IMR-90 (cell line): ENCODE data around the gene TMOD2. TPM values are rescaled to one million over a fixed set of nuclear protein-coding genes. Genes with fewer than 3 reads are reported as not detected.

Experiments used
- ATAC-seq: fragments of 200-7000 bp; cut with Tn5 transposase; 2 replicates; pipeline ENCODE4 v1.9.1; 2020; ENCODE audit warnings: low read depth, mild to moderate bottlenecking, moderate library complexity
- BruUV-seq: library from RNA; stranded (reverse); fragments of 400-500 nt; replicated peaks from 2 replicates; lab custom pipeline; 2021; lab: Mats Ljungman, UMichigan
- CTCF ChIA-PET: fragments of 300-600 bp; formaldehyde crosslinking; extraction: SDS; loops from one replicate; lab custom pipeline; 2021; ENCODE audit warnings: antibody characterized with exemption; lab: Yijun Ruan, JAX
- POLR2A ChIA-PET: fragments of 300-600 bp; sonication (Branson Sonifier 250); formaldehyde crosslinking; loops from one replicate; lab custom pipeline; 2022; ENCODE audit warnings: antibody characterized with exemption; ENCODE audit not compliant: unreplicated experiment; lab: Charles Lee
- DNase-seq: peaks from one replicate; pipeline ENCODE4 v3.0.0; 2013
- H2AFZ ChIP-seq: replicated peaks from 2 replicates; pipeline ENCODE3; 2013; ENCODE audit warnings: low read length, mild to moderate bottlenecking; ENCODE audit not compliant: poor library complexity
- H2AK5ac ChIP-seq: 2 replicates; pipeline ENCODE4 v1.6.1; 2013; ENCODE audit warnings: low read depth, low read length, inconsistent platforms
- H2AK9ac ChIP-seq: replicated peaks from 2 replicates; pipeline ENCODE3; 2013; ENCODE audit warnings: mild to moderate bottlenecking, low read depth, low read length, moderate library complexity; ENCODE audit not compliant: poor library complexity
- H2BK120ac ChIP-seq: 2 replicates; pipeline ENCODE4 v1.6.1; 2013; ENCODE audit warnings: low read depth, low read length, inconsistent platforms
- H2BK15ac ChIP-seq: 3 replicates; pipeline ENCODE4 v1.6.1; 2013; ENCODE audit warnings: low read depth, low read length, inconsistent platforms
- H2BK20ac ChIP-seq: 2 replicates; pipeline ENCODE4 v1.6.1; 2013; ENCODE audit warnings: low read depth, mild to moderate bottlenecking, inconsistent platforms, low read length, moderate library complexity
- H2BK5ac ChIP-seq: 2 replicates; pipeline ENCODE4 v1.6.1; 2013; ENCODE audit warnings: mild to moderate bottlenecking, low read depth, low read length, inconsistent platforms; ENCODE audit not compliant: poor library complexity, severe bottlenecking
- H3K14ac ChIP-seq: replicated peaks from 2 replicates; pipeline ENCODE4 v1.6.1; 2013; ENCODE audit warnings: low read depth, low read length, inconsistent platforms
- H3K18ac ChIP-seq: 2 replicates; pipeline ENCODE4 v1.6.1; 2013; ENCODE audit warnings: low read depth, low read length, control low read depth
- H3K23ac ChIP-seq: 2 replicates; pipeline ENCODE4 v1.6.1; 2013; ENCODE audit warnings: low read depth, low read length, inconsistent platforms
- H3K27ac ChIP-seq: 2 replicates; pipeline ENCODE4 v1.5.1; 2013; ENCODE audit warnings: mild to moderate bottlenecking, control low read depth, low read length; ENCODE audit not compliant: insufficient read depth
- H3K27me3 ChIP-seq: 2 replicates; pipeline ENCODE4 v1.6.1; 2013; ENCODE audit warnings: low read length; ENCODE audit not compliant: control insufficient read depth, insufficient read depth
- H3K36me3 ChIP-seq: 2 replicates; pipeline ENCODE4 v1.6.1; 2013; ENCODE audit warnings: low read length, mixed read lengths; ENCODE audit not compliant: control insufficient read depth, insufficient read depth
- H3K4ac ChIP-seq: 2 replicates; pipeline ENCODE4 v1.6.1; 2013; ENCODE audit warnings: low read depth, low read length, inconsistent platforms
- H3K4me1 ChIP-seq: 2 replicates; pipeline ENCODE4 v1.6.1; 2013; ENCODE audit warnings: low read length, mixed read lengths; ENCODE audit not compliant: control insufficient read depth, insufficient read depth
- H3K4me2 ChIP-seq: 2 replicates; pipeline ENCODE4 v1.6.1; 2013; ENCODE audit warnings: low read depth, mild to moderate bottlenecking, control low read depth, low read length, moderate library complexity
- H3K4me3 ChIP-seq: 2 replicates; pipeline ENCODE4 v1.5.1; 2013; ENCODE audit warnings: low read depth, mild to moderate bottlenecking, control low read depth, low read length, moderate library complexity; ENCODE audit not compliant: insufficient read depth
- H3K56ac ChIP-seq: 2 replicates; pipeline ENCODE4 v1.6.1; 2013; ENCODE audit warnings: low read length, inconsistent platforms; ENCODE audit not compliant: insufficient read depth; ENCODE audit errors: extremely low read depth
- H3K79me1 ChIP-seq, 2 experiments: 2 replicates each; pipeline ENCODE4 v1.6.1; 2013; ENCODE audit warnings: low read length in 2 of 2, inconsistent platforms in 1 of 2, low read depth in 1 of 2
- H3K9ac ChIP-seq: 2 replicates; pipeline ENCODE4 v1.6.1; 2013; ENCODE audit warnings: low read depth, low read length, control low read depth
- H3K9me1 ChIP-seq: 2 replicates; pipeline ENCODE4 v1.6.1; 2013; ENCODE audit warnings: low read length, inconsistent platforms; ENCODE audit not compliant: insufficient read depth
- H3K9me3 ChIP-seq: 2 replicates; pipeline ENCODE4 v1.6.1; 2013; ENCODE audit warnings: low read length; ENCODE audit not compliant: control insufficient read depth, insufficient read depth
- H4K20me1 ChIP-seq: 2 replicates; pipeline ENCODE4 v1.6.1; 2013; ENCODE audit warnings: low read length, inconsistent platforms; ENCODE audit not compliant: insufficient read depth
- H4K5ac ChIP-seq: 2 replicates; pipeline ENCODE4 v1.6.1; 2013; ENCODE audit warnings: mild to moderate bottlenecking, low read depth, low read length, control low read depth
- H4K8ac ChIP-seq, 2 experiments: 2 replicates each; pipeline ENCODE4 v1.6.1; 2013; ENCODE audit warnings: low read depth in 2 of 2, low read length in 2 of 2, control low read depth in 1 of 2, inconsistent platforms in 1 of 2
- H4K91ac ChIP-seq: 2 replicates; pipeline ENCODE4 v1.6.1; 2013; ENCODE audit warnings: low read depth, low read length, inconsistent platforms; ENCODE audit not compliant: insufficient read depth
- BHLHE40 ChIP-seq: fragments of 150-350 bp; IDR thresholded peaks from 2 replicates; pipeline ENCODE4 v1.6.1; 2016; ENCODE audit warnings: mild to moderate bottlenecking, low read depth, low read length
- CEBPB ChIP-seq: IDR thresholded peaks from 2 replicates; pipeline ENCODE4 v1.6.1; 2012; ENCODE audit warnings: low read depth, low read length, improper control_type of control experiment
- CHD1 ChIP-seq: IDR thresholded peaks from 2 replicates; pipeline ENCODE4 v1.6.1; 2012; ENCODE audit warnings: low read depth, low read length, improper control_type of control experiment
- CTCF ChIP-seq: conservative IDR thresholded peaks from 2 replicates; pipeline ENCODE4 v1.5.1; 2012; ENCODE audit warnings: mild to moderate bottlenecking, low read depth, low read length, improper control_type of control experiment
- FOS ChIP-seq: fragments of 150-350 bp; IDR thresholded peaks from 2 replicates; pipeline ENCODE4 v1.6.1; 2016; ENCODE audit warnings: low read depth, low read length
- MAFK ChIP-seq: IDR thresholded peaks from 2 replicates; pipeline ENCODE4 v1.6.1; 2012; ENCODE audit warnings: low read depth, low read length, improper control_type of control experiment
- MAZ ChIP-seq: IDR thresholded peaks from 2 replicates; pipeline ENCODE4 v1.6.1; 2012; ENCODE audit warnings: low read depth, mild to moderate bottlenecking, low read length, improper control_type of control experiment, moderate library complexity, borderline replicate concordance
- MXI1 ChIP-seq: IDR thresholded peaks from 2 replicates; pipeline ENCODE4 v1.6.1; 2012; ENCODE audit warnings: low read depth, mild to moderate bottlenecking, low read length, moderate library complexity, borderline replicate concordance
- NFE2L2 ChIP-seq: fragments of 150-350 bp; IDR thresholded peaks from 2 replicates; pipeline ENCODE4 v1.6.1; 2016; ENCODE audit warnings: low read depth, mild to moderate bottlenecking, low read length
- POLR2A ChIP-seq: IDR thresholded peaks from 2 replicates; pipeline ENCODE4 v1.6.1; 2012; ENCODE audit warnings: mild to moderate bottlenecking, low read depth, low read length
- RAD21 ChIP-seq: IDR thresholded peaks from 2 replicates; pipeline ENCODE4 v1.6.1; 2012; ENCODE audit warnings: low read length, improper control_type of control experiment
- RCOR1 ChIP-seq: IDR thresholded peaks from 2 replicates; pipeline ENCODE4 v1.6.1; 2012; ENCODE audit warnings: mild to moderate bottlenecking, low read length, improper control_type of control experiment; ENCODE audit not compliant: insufficient replicate concordance
- RFX5 ChIP-seq: IDR thresholded peaks from 2 replicates; pipeline ENCODE4 v1.8.0; 2012; ENCODE audit warnings: low read depth, mild to moderate bottlenecking, low read length, moderate library complexity
- SMC3 ChIP-seq: fragments of 150-350 bp; IDR thresholded peaks from 2 replicates; pipeline ENCODE4 v1.6.1; 2016; ENCODE audit warnings: low read depth, mild to moderate bottlenecking, antibody characterized with exemption, low read length, moderate library complexity
- USF2 ChIP-seq: fragments of 150-350 bp; IDR thresholded peaks from 2 replicates; pipeline ENCODE4 v1.6.1; 2017; ENCODE audit warnings: mild to moderate bottlenecking, antibody characterized with exemption, low read length, low read depth
- WGBS, 2 experiments: methylation state at CpG; one replicate each; pipeline versions ENCODE4 v1.1.5 to v1.1.7; 2013; ENCODE audit warnings: missing lambda C conversion rate in 2 of 2; ENCODE audit not compliant: insufficient read length in 1 of 2; ENCODE audit errors: extremely low coverage in 2 of 2; 5-methylcytosine and 5-hydroxymethylcytosine counted together
- dilution Hi-C: fragments of 300-500 bp; cut with HindIII; formaldehyde crosslinking; loops from one replicate; pipeline ENCODE4 v1.14.3; 2018; ENCODE audit warnings: low sequenced_read_pairs; ENCODE audit not compliant: unreplicated experiment
- in situ Hi-C: fragments of 300-500 bp; cut with MboI; formaldehyde crosslinking; loops from 3 replicates; pipeline ENCODE4 v1.14.3; 2019; ENCODE audit warnings: low sequenced_read_pairs, inconsistent platforms, mixed read lengths
- intact Hi-C: fragments of 100-400 bp; cut with micrococcal nuclease; formaldehyde crosslinking; loops from 2 replicates; pipeline ENCODE4 v1.10.0; 2022
- polyA plus RNA-seq, 3 experiments: library from polyadenylated mRNA; depleted of rRNA; stranded (reverse); fragments of >200 nt; gene quantifications; 2 replicates each; pipeline ENCODE4 v1.2.3, GENCODE V29; 2012; ENCODE audit warnings: low replicate concordance in 1 of 3
- total RNA-seq: library from RNA; depleted of rRNA; stranded (reverse); fragments of >200 nt; gene quantifications from 2 replicates; pipeline ENCODE4 v1.2.3, GENCODE V29; 2012
- TF ChIP-seq, protein P1 (sequence below): fragments of 150-350 bp; IDR thresholded peaks from 2 replicates; pipeline ENCODE4 v1.6.1; 2016; ENCODE audit warnings: low read depth, mild to moderate bottlenecking, low read length, moderate library complexity, borderline replicate concordance

Gene TMOD2
- total and polyA plus RNA-seq, 2 of the 4 experiments (the other 2 are of a cell fraction) = 2.8 to 5.4 TPM

- dilution Hi-C loops = no loop called here
- POLR2A ChIA-PET = interaction anchor here (0.6 kb wide), 1 partner anchor 827 kb away, joined by 3 read pairs; no protein-coding TSS in a partner anchor
- peak overlapping the region; percentile 54 to 69; a peak in 3 of 4 replicates for H4K8ac ChIP-seq
These were observed 78.9 kb downstream of the TMOD2 start for GRCh38 chr15:51830276-51830806.

More at GRCh38 chr15:51830276-51830806, 78.9 kb downstream of the TMOD2 start:
- Histone ChIP-seq H4K5ac (peak overlapping the region; percentile 66), H4K20me1 (peaks cover 51% of the 10 kb centered on the region), H2AK5ac (peak overlapping the region; percentile 94), H2AK9ac (peak overlapping the region; percentile 96), H2BK120ac (peak overlapping the region; percentile 84), H3K4ac (peak overlapping the region; percentile 96), H3K9ac (peak overlapping the region; percentile 94), H3K27me3 (no peaks in the 10 kb centered on the region), H2BK20ac (no peak overlapping the region), H2AFZ (peak overlapping the region; percentile 92), H3K4me1 (peaks cover 6% of the 10 kb centered on the region), H3K79me1 (peaks cover 0 to 33% of the 10 kb centered on the region in 2 experiments; a peak in 2 of 4 replicates), H4K91ac (peak overlapping the region; percentile 83), H3K4me3 (peak overlapping the region; percentile 83), H3K4me2 (peak overlapping the region; percentile 94), H3K36me3 (no peaks in the 10 kb centered on the region), H3K9me1 (peaks cover 12% of the 10 kb centered on the region), H3K23ac (peak overlapping the region; percentile 93), H3K56ac (peak overlapping the region; percentile 85), H2BK5ac (peak overlapping the region; percentile 94), H3K18ac (peak overlapping the region; percentile 58), H2BK15ac (no peak overlapping the region), H3K14ac (peak overlapping the region; percentile 97), H3K9me3 (no peaks in the 10 kb centered on the region), H3K27ac (peak overlapping the region; percentile 98)
- intact Hi-C loops = loop anchor here (1.0 to 2.0 kb wide), 2 partner anchors 44 to 53 kb away; no protein-coding TSS in a partner anchor
- DNase-seq (peak; percentile 51), ATAC-seq (peak; percentile 25)
- no CpG with 5 or more reads among the region's 8 CpGs for WGBS, 2 experiments
- TF ChIP-seq MAZ (no peak), RAD21 (no peak), CEBPB (no peak), MAFK (no peak), RCOR1 (no peak), POLR2A (no peak), USF2 (no peak), CTCF (no peak), NFE2L2 (no peak), RFX5 (no peak), MXI1 (no peak), CHD1 (no peak), BHLHE40 (no peak), FOS (no peak), SMC3 (no peak)
- TF ChIP-seq, protein P1, sequence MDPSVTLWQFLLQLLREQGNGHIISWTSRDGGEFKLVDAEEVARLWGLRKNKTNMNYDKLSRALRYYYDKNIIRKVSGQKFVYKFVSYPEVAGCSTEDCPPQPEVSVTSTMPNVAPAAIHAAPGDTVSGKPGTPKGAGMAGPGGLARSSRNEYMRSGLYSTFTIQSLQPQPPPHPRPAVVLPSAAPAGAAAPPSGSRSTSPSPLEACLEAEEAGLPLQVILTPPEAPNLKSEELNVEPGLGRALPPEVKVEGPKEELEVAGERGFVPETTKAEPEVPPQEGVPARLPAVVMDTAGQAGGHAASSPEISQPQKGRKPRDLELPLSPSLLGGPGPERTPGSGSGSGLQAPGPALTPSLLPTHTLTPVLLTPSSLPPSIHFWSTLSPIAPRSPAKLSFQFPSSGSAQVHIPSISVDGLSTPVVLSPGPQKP = no peak
- CTCF ChIA-PET = no interaction called here
- BruUV-seq = TSS peak; percentile 31
- in situ Hi-C loops = no loop called here
